ENCODE results near the gene FAM184A.

The FAM184A gene

GRCh38 chr6:118917546-118918328 lies 160.7 kb downstream of the FAM184A start:
- TF ChIP-seq CTCF (conservative IDR thresholded peaks at IDR 0.05; ENCODE audit: low read depth, low read length) = no peak
- Histone ChIP-seq H3K4me1 (ENCODE audit: low read depth, poor library complexity, severe bottlenecking) (no peaks in the 10 kb centered on the region), H2AFZ (ENCODE audit: low read depth) (no peak overlapping the region), H3K4me2 (no peak overlapping the region), H3K27ac (no peak overlapping the region), H3K27me3 (ENCODE audit: insufficient read depth, low read depth) (no peaks in the 10 kb centered on the region), H3K4me3 (IDR thresholded peaks at IDR 0.05; ENCODE audit: insufficient read depth, low read depth, low read length) (no peak overlapping the region), H3K79me2 (ENCODE audit: insufficient read depth, low read depth) (no peaks in the 10 kb centered on the region), H4K20me1 (ENCODE audit: insufficient read depth) (no peaks in the 10 kb centered on the region), H3K9ac (no peak overlapping the region), H3K36me3 (ENCODE audit: insufficient read depth) (no peaks in the 10 kb centered on the region)

GRCh38 chr6:118914598-118914997 lies 163.9 kb downstream of the FAM184A start:
- no peak overlapping the region for H3K27ac ChIP-seq
- H3K9ac ChIP-seq = no peak overlapping the region
- H3K79me2 ChIP-seq (ENCODE audit: insufficient read depth, low read depth) = no peaks in the 10 kb centered on the region
- no peaks in the 10 kb centered on the region for H3K27me3 ChIP-seq (ENCODE audit: insufficient read depth, low read depth)
- H3K4me1 ChIP-seq (ENCODE audit: low read depth, poor library complexity, severe bottlenecking) = no peaks in the 10 kb centered on the region
- H3K4me2 ChIP-seq = no peak overlapping the region
- no peak for TF ChIP-seq CTCF (conservative IDR thresholded peaks at IDR 0.05; ENCODE audit: low read depth, low read length)
- H2AFZ ChIP-seq (ENCODE audit: low read depth) = no peak overlapping the region
- no peak overlapping the region for H3K4me3 ChIP-seq (IDR thresholded peaks at IDR 0.05; ENCODE audit: insufficient read depth, low read depth, low read length)
- no peaks in the 10 kb centered on the region for H3K36me3 ChIP-seq (ENCODE audit: insufficient read depth)
- no peaks in the 10 kb centered on the region for H4K20me1 ChIP-seq (ENCODE audit: insufficient read depth)

GRCh38 chr6:118913161-118913560 lies 165.3 kb downstream of the FAM184A start:
- no peaks in the 10 kb centered on the region for H3K27me3 ChIP-seq (ENCODE audit: insufficient read depth, low read depth)
- H4K20me1 ChIP-seq (ENCODE audit: insufficient read depth) = no peaks in the 10 kb centered on the region
- H3K27ac ChIP-seq = no peak overlapping the region
- H3K36me3 ChIP-seq (ENCODE audit: insufficient read depth) = no peaks in the 10 kb centered on the region
- no peak overlapping the region for H2AFZ ChIP-seq (ENCODE audit: low read depth)
- H3K4me1 ChIP-seq (ENCODE audit: low read depth, poor library complexity, severe bottlenecking) = no peaks in the 10 kb centered on the region
- H3K4me2 ChIP-seq = no peak overlapping the region
- TF ChIP-seq CTCF (conservative IDR thresholded peaks at IDR 0.05; ENCODE audit: low read depth, low read length) = no peak
- H3K4me3 ChIP-seq (IDR thresholded peaks at IDR 0.05; ENCODE audit: insufficient read depth, low read depth, low read length) = no peak overlapping the region
- no peak overlapping the region for H3K9ac ChIP-seq
- no peaks in the 10 kb centered on the region for H3K79me2 ChIP-seq (ENCODE audit: insufficient read depth, low read depth)

GRCh38 chr6:118912646-118913045 lies 165.8 kb downstream of the FAM184A start:
- H3K9ac ChIP-seq = no peak overlapping the region
- TF ChIP-seq CTCF (conservative IDR thresholded peaks at IDR 0.05; ENCODE audit: low read depth, low read length) = no peak

More at GRCh38 chr6:118912646-118913045, 165.8 kb downstream of the FAM184A start:
- Histone ChIP-seq H4K20me1 (ENCODE audit: insufficient read depth) (no peaks in the 10 kb centered on the region), H3K27ac (no peak overlapping the region), H3K4me3 (IDR thresholded peaks at IDR 0.05; ENCODE audit: insufficient read depth, low read depth, low read length) (no peak overlapping the region), H3K27me3 (ENCODE audit: insufficient read depth, low read depth) (no peaks in the 10 kb centered on the region), H3K4me2 (no peak overlapping the region), H2AFZ (ENCODE audit: low read depth) (no peak overlapping the region), H3K4me1 (ENCODE audit: low read depth, poor library complexity, severe bottlenecking) (no peaks in the 10 kb centered on the region), H3K79me2 (ENCODE audit: insufficient read depth, low read depth) (no peaks in the 10 kb centered on the region), H3K36me3 (ENCODE audit: insufficient read depth) (no peaks in the 10 kb centered on the region; the same call in 1 of the 2 replicates)

Measured in KMS-11 (cell line).